Trophoblast cell (in vitro differentiated cells and primary cell): ENCODE data around the gene HOXC5.

Experiments used
- DNase-seq, 2 donors: peaks; one replicate each; pipeline ENCODE4 v3.0.0-alpha.2; 2016
- H2AFZ ChIP-seq: 2 replicates; pipeline ENCODE4 v1.6.1; 2013; ENCODE audit warnings: low read length, moderate library complexity, mild to moderate bottlenecking; ENCODE audit not compliant: insufficient read depth, poor library complexity
- H2AK5ac ChIP-seq: 2 replicates; pipeline ENCODE4 v1.6.1; 2013; ENCODE audit warnings: mild to moderate bottlenecking, low read length
- H2BK120ac ChIP-seq: 2 replicates; pipeline ENCODE4 v1.6.1; 2013; ENCODE audit warnings: low read length, mild to moderate bottlenecking, moderate library complexity; ENCODE audit not compliant: insufficient read depth, poor library complexity
- H2BK12ac ChIP-seq: 2 replicates; pipeline ENCODE4 v1.6.1; 2013; ENCODE audit warnings: mild to moderate bottlenecking, low read length, moderate library complexity
- H2BK5ac ChIP-seq: 2 replicates; pipeline ENCODE4 v1.6.1; 2013; ENCODE audit warnings: low read length, low read depth, moderate library complexity, mild to moderate bottlenecking; ENCODE audit not compliant: poor library complexity
- H3K14ac ChIP-seq: 2 replicates; pipeline ENCODE4 v1.6.1; 2013; ENCODE audit warnings: mild to moderate bottlenecking, low read length
- H3K18ac ChIP-seq: 2 replicates; pipeline ENCODE4 v1.6.1; 2013; ENCODE audit warnings: mild to moderate bottlenecking, low read length
- H3K23ac ChIP-seq: 2 replicates; pipeline ENCODE4 v1.6.1; 2013; ENCODE audit warnings: low read length
- H3K27ac ChIP-seq: 2 replicates; pipeline ENCODE4 v1.5.1; 2013; ENCODE audit warnings: low read depth, mild to moderate bottlenecking, inconsistent platforms, low read length, moderate library complexity
- H3K27me3 ChIP-seq: 2 replicates; pipeline ENCODE4 v1.6.1; 2013; ENCODE audit warnings: inconsistent platforms, mild to moderate bottlenecking, low read length, moderate library complexity; ENCODE audit not compliant: insufficient read depth
- H3K36me3 ChIP-seq, 2 experiments: 1 replicate in 1 of 2; 2 replicates in 1 of 2; pipeline ENCODE4 v1.6.1; 2013; ENCODE audit warnings: low read length in 2 of 2, mild to moderate bottlenecking in 2 of 2, moderate library complexity in 1 of 2; ENCODE audit not compliant: insufficient read depth in 2 of 2, control insufficient read depth in 1 of 2
- H3K4ac ChIP-seq: 2 replicates; pipeline ENCODE4 v1.6.1; 2013; ENCODE audit warnings: low read depth, mild to moderate bottlenecking, low read length, moderate library complexity
- H3K4me1 ChIP-seq, 2 experiments: 1 replicate in 1 of 2; 2 replicates in 1 of 2; pipeline ENCODE4 v1.6.1; 2013; ENCODE audit warnings: low read length in 2 of 2, mild to moderate bottlenecking in 2 of 2, moderate library complexity in 1 of 2; ENCODE audit not compliant: insufficient read depth in 2 of 2, control insufficient read depth in 1 of 2
- H3K4me2 ChIP-seq: 2 replicates; pipeline ENCODE4 v1.6.1; 2013; ENCODE audit warnings: inconsistent platforms, mild to moderate bottlenecking, low read length, moderate library complexity
- H3K4me3 ChIP-seq: 2 replicates; pipeline ENCODE4 v1.5.1; 2013; ENCODE audit warnings: mild to moderate bottlenecking, low read depth, low read length, inconsistent platforms
- H3K79me1 ChIP-seq: one replicate; pipeline ENCODE4 v1.6.1; 2013; ENCODE audit warnings: low read length
- H3K79me2 ChIP-seq: 2 replicates; pipeline ENCODE4 v1.6.1; 2013; ENCODE audit warnings: low read length, mild to moderate bottlenecking; ENCODE audit not compliant: control insufficient read depth, insufficient read depth, poor library complexity
- H3K9ac ChIP-seq: 2 replicates; pipeline ENCODE4 v1.6.1; 2013; ENCODE audit warnings: mild to moderate bottlenecking, low read length
- H3K9me3 ChIP-seq: 2 replicates; pipeline ENCODE4 v1.6.1; 2013; ENCODE audit warnings: low read depth, mild to moderate bottlenecking, control low read depth, inconsistent platforms, low read length; ENCODE audit not compliant: insufficient read depth
- H4K12ac ChIP-seq: 2 replicates; pipeline ENCODE4 v1.6.1; 2013; ENCODE audit warnings: low read depth, mild to moderate bottlenecking, low read length, moderate library complexity
- H4K8ac ChIP-seq: 2 replicates; pipeline ENCODE4 v1.6.1; 2013; ENCODE audit warnings: low read depth, mild to moderate bottlenecking, low read length, moderate library complexity
- H4K91ac ChIP-seq: one replicate; pipeline ENCODE4 v1.6.1; 2013; ENCODE audit warnings: low read depth, mild to moderate bottlenecking, low read length, moderate library complexity
- WGBS: extraction: QIAGEN DNeasy Blood & Tissue Kit; methylation state at CpG from one replicate; pipeline ENCODE4 v1.1.7; 2013; ENCODE audit warnings: missing lambda C conversion rate; ENCODE audit not compliant: insufficient read length, insufficient coverage; ENCODE audit errors: extremely low coverage; 5-methylcytosine and 5-hydroxymethylcytosine counted together

HOXC5 gene

GRCh38 chr12:53992377-53992889 is 40.4 kb upstream of the HOXC5 start:
- Histone ChIP-seq H3K79me1 (no peaks in the 10 kb centered on the region), H4K12ac (no peak overlapping the region), H3K4ac (no peak overlapping the region), H3K4me3 (no peak overlapping the region), H3K4me2 (no peak overlapping the region), H4K8ac (no peak overlapping the region), H3K27me3 (peaks cover 92% of the 10 kb centered on the region), H3K36me3 (no peaks in the 10 kb centered on the region), H2BK120ac (no peak overlapping the region), H2AFZ (no peak overlapping the region), H3K79me2 (no peaks in the 10 kb centered on the region), H2BK12ac (no peak overlapping the region), H2BK5ac (no peak overlapping the region), H3K14ac (no peak overlapping the region), H3K9ac (no peak overlapping the region), H3K9me3 (peaks cover 13% of the 10 kb centered on the region), H3K4me1 (peaks cover 0 to 8% of the 10 kb centered on the region in 2 experiments), H3K18ac (no peak overlapping the region), H2AK5ac (no peak overlapping the region), H3K23ac (no peak overlapping the region), H4K91ac (no peak overlapping the region), H3K27ac (no peak overlapping the region)
- DNase-seq, result no peak
- no CpG with 5 or more reads among the region's 7 CpGs for WGBS

- Histone ChIP-seq H3K27me3 (peaks cover 92% of the 10 kb centered on the region), H3K79me2 (no peaks in the 10 kb centered on the region), H3K14ac (no peak overlapping the region), H2BK120ac (no peak overlapping the region), H3K23ac (no peak overlapping the region), H3K9ac (no peak overlapping the region), H3K9me3 (peaks cover 15% of the 10 kb centered on the region), H3K4me3 (no peak overlapping the region), H2AK5ac (no peak overlapping the region), H3K4ac (no peak overlapping the region), H3K18ac (no peak overlapping the region), H4K91ac (no peak overlapping the region), H3K4me2 (no peak overlapping the region), H2BK12ac (no peak overlapping the region), H2AFZ (no peak overlapping the region), H3K79me1 (no peaks in the 10 kb centered on the region), H3K4me1 (peaks cover 0 to 8% of the 10 kb centered on the region in 2 experiments), H2BK5ac (no peak overlapping the region), H3K27ac (no peak overlapping the region), H4K8ac (no peak overlapping the region), H4K12ac (no peak overlapping the region), H3K36me3 (no peaks in the 10 kb centered on the region)
- no CpG with 5 or more reads among the region's 18 CpGs for WGBS
- DNase-seq, result no peak
Measured at GRCh38 chr12:53993162-53994008, 39.5 kb upstream of the HOXC5 start.

- Histone ChIP-seq H2BK5ac (no peak overlapping the region), H3K79me2 (no peaks in the 10 kb centered on the region), H3K23ac (no peak overlapping the region), H3K4ac (no peak overlapping the region), H4K12ac (no peak overlapping the region), H3K9me3 (peaks cover 16% of the 10 kb centered on the region), H2AFZ (no peak overlapping the region), H3K27ac (no peak overlapping the region), H3K4me3 (no peak overlapping the region), H2BK120ac (no peak overlapping the region), H2BK12ac (no peak overlapping the region), H3K18ac (no peak overlapping the region), H3K27me3 (peaks cover 93% of the 10 kb centered on the region), H2AK5ac (no peak overlapping the region), H4K91ac (no peak overlapping the region), H3K14ac (no peak overlapping the region), H3K4me2 (no peak overlapping the region), H3K79me1 (no peaks in the 10 kb centered on the region), H3K36me3 (no peaks in the 10 kb centered on the region), H3K9ac (no peak overlapping the region), H3K4me1 (peaks cover 0 to 8% of the 10 kb centered on the region in 2 experiments), H4K8ac (no peak overlapping the region)
- WGBS, result no CpG with 5 or more reads among the region's 19 CpGs
- no peak for DNase-seq
Measured at GRCh38 chr12:53994009-53994263, 38.9 kb upstream of the HOXC5 start.

- DNase-seq, result no peak
- H3K18ac ChIP-seq, result no peak overlapping the region
- no peak overlapping the region for H2BK12ac ChIP-seq
- no peak overlapping the region for H2BK5ac ChIP-seq
- H3K4me2 ChIP-seq, result no peak overlapping the region
- H4K8ac ChIP-seq, result no peak overlapping the region
- no peaks in the 10 kb centered on the region for H3K79me2 ChIP-seq
- H3K36me3 ChIP-seq, result no peaks in the 10 kb centered on the region
- no peak overlapping the region for H3K9ac ChIP-seq
- peaks cover 16% of the 10 kb centered on the region for H3K9me3 ChIP-seq
- peaks cover 96% of the 10 kb centered on the region for H3K27me3 ChIP-seq
- H3K79me1 ChIP-seq, result no peaks in the 10 kb centered on the region
- H3K14ac ChIP-seq, result no peak overlapping the region
- H3K23ac ChIP-seq, result no peak overlapping the region
- H2BK120ac ChIP-seq, result no peak overlapping the region
- peaks cover 0 to 8% of the 10 kb centered on the region in 2 experiments for H3K4me1 ChIP-seq
- H2AFZ ChIP-seq, result no peak overlapping the region
- H3K4ac ChIP-seq, result no peak overlapping the region
- H4K91ac ChIP-seq, result no peak overlapping the region
- no peak overlapping the region for H2AK5ac ChIP-seq
- no peak overlapping the region for H3K27ac ChIP-seq
- H4K12ac ChIP-seq, result no peak overlapping the region
- no CpG with 5 or more reads among the region's 60 CpGs for WGBS
- H3K4me3 ChIP-seq, result no peak overlapping the region
Measured at GRCh38 chr12:53994264-53995001, 38.4 kb upstream of the HOXC5 start.
